ENCODE measurements around the gene TRIM47. TPM values are rescaled to one million over a fixed set of nuclear protein-coding genes. Genes with fewer than 3 reads are reported as not detected.

Gene TRIM47
- total and polyA plus RNA-seq, 2 experiments from 2014 or later: 2.9 to 4.6 TPM

GRCh38 chr17:75910699-75911098 is 32.3 kb upstream of the TRIM47 start:
- Histone ChIP-seq H3K4me3 (no peak overlapping the region), H3K9me3 (ENCODE audit: low read depth) (no peaks in the 10 kb centered on the region), H3K36me3 (no peaks in the 10 kb centered on the region), H3K4me1 (ENCODE audit: low read depth) (peaks cover 13% of the 10 kb centered on the region), H3K27me3 (no peaks in the 10 kb centered on the region), H3K27ac (peak overlapping the region; percentile 61)
- DNase-seq (ENCODE audit: low read depth in 1 of 2, low spot score in 1 of 2): peak in 1 of 2 donors; percentile 75
- no peak for TF ChIP-seq CTCF (IDR thresholded peaks at IDR 0.05; ENCODE audit: low read depth, low read length)

- Histone ChIP-seq H3K36me3 (no peaks in the 10 kb centered on the region), H3K27me3 (no peaks in the 10 kb centered on the region), H3K4me1 (ENCODE audit: low read depth) (peaks cover 13% of the 10 kb centered on the region), H3K9me3 (ENCODE audit: low read depth) (no peaks in the 10 kb centered on the region), H3K27ac (no peak overlapping the region), H3K4me3 (no peak overlapping the region)
- TF ChIP-seq CTCF (IDR thresholded peaks at IDR 0.05; ENCODE audit: low read depth, low read length): no peak
- no peak for DNase-seq (ENCODE audit: low read depth in 1 of 2, low spot score in 1 of 2)
Observed at GRCh38 chr17:75909812-75910274, 31.5 kb upstream of the TRIM47 start.

- H3K9me3 ChIP-seq (ENCODE audit: low read depth): no peaks in the 10 kb centered on the region
- TF ChIP-seq CTCF (IDR thresholded peaks at IDR 0.05; ENCODE audit: low read depth, low read length): no peak
- peaks cover 13% of the 10 kb centered on the region for H3K4me1 ChIP-seq (ENCODE audit: low read depth)
- H3K36me3 ChIP-seq: no peaks in the 10 kb centered on the region
- H3K27ac ChIP-seq: no peak overlapping the region
- H3K27me3 ChIP-seq: no peaks in the 10 kb centered on the region
- H3K4me3 ChIP-seq: no peak overlapping the region
- no peak for DNase-seq (ENCODE audit: low read depth in 1 of 2, low spot score in 1 of 2)
Observed at GRCh38 chr17:75909051-75909811, 30.9 kb upstream of the TRIM47 start.

- Histone ChIP-seq H3K27me3 (no peaks in the 10 kb centered on the region), H3K4me1 (ENCODE audit: low read depth) (peaks cover 16% of the 10 kb centered on the region), H3K4me3 (no peak overlapping the region), H3K36me3 (no peaks in the 10 kb centered on the region), H3K9me3 (ENCODE audit: low read depth) (no peaks in the 10 kb centered on the region), H3K27ac (peak overlapping the region; percentile 59)
- DNase-seq (ENCODE audit: low read depth in 1 of 2, low spot score in 1 of 2): peak in 1 of 2 donors; percentile 89
- TF ChIP-seq CTCF (IDR thresholded peaks at IDR 0.05; ENCODE audit: low read depth, low read length): no peak
Observed at GRCh38 chr17:75908201-75908600, 29.8 kb upstream of the TRIM47 start.

- Histone ChIP-seq H3K36me3 (peaks cover 6% of the 10 kb centered on the region), H3K9me3 (ENCODE audit: low read depth) (no peaks in the 10 kb centered on the region), H3K27ac (peak overlapping the region; percentile 20), H3K4me3 (no peak overlapping the region), H3K4me1 (ENCODE audit: low read depth) (peaks cover 16% of the 10 kb centered on the region), H3K27me3 (no peaks in the 10 kb centered on the region)
- no peak for TF ChIP-seq CTCF (IDR thresholded peaks at IDR 0.05; ENCODE audit: low read depth, low read length)
- no peak for DNase-seq (ENCODE audit: low read depth in 1 of 2, low spot score in 1 of 2)
Observed at GRCh38 chr17:75906143-75906884, 27.9 kb upstream of the TRIM47 start.
